Body of pancreas (tissue), 4 donors: ENCODE measurements around the gene LIF. TPM values are rescaled to one million over a fixed set of nuclear protein-coding genes. Genes with fewer than 3 reads are reported as not detected.

Source experiments
- ATAC-seq: fragments of 150-250 bp; one replicate; pipeline ENCODE4 v1.9.1; 2016
- DNase-seq, 4 donors: peaks; one replicate each; pipeline ENCODE4 v3.0.0-alpha.2; 2019
- H3K27ac ChIP-seq, 4 donors: fragments of 200-600 bp; sonication (generic); 1 replicate in 3 of 4; 2 replicates in 1 of 4; pipeline versions ENCODE4 v1.5.1 to v1.6.1; 2016 to 2019; ENCODE audit warnings: mild to moderate bottlenecking in 1 of 4, mixed read lengths in 1 of 4, moderate library complexity in 1 of 4
- H3K27me3 ChIP-seq, 2 donors: fragments of 200-600 bp; sonication (generic); one replicate each; pipeline ENCODE4 v1.6.0; 2016; ENCODE audit warnings: mild to moderate bottlenecking in 1 of 2
- H3K36me3 ChIP-seq, 2 donors: fragments of 200-600 bp; sonication (generic); replicated peaks in 1 of 2; 2 replicates each; pipeline ENCODE4 v1.5.1; 2016; ENCODE audit warnings: low read depth in 2 of 2; ENCODE audit not compliant: insufficient read depth in 1 of 2
- H3K4me1 ChIP-seq: fragments of 200-600 bp; sonication (generic); one replicate; pipeline ENCODE4 v1.6.0; 2016
- H3K4me3 ChIP-seq, 2 donors: fragments of 200-600 bp; sonication (generic); 1 replicate in 1 of 2; 2 replicates in 1 of 2; pipeline ENCODE4 v1.5.1; 2016 to 2019
- H3K9me3 ChIP-seq, 3 donors: fragments of 200-600 bp; sonication (generic); 1 replicate in 2 of 3; 2 replicates in 1 of 3; pipeline ENCODE4 v1.5.1; 2016
- CTCF ChIP-seq, 7 experiments: fragments of 450-650 bp in 4 of 7; fragments of 200-600 bp in 3 of 7; sonication (generic) in 3 of 7; IDR thresholded peaks; one replicate each; pipeline ENCODE4 v1.5.1; 2016 to 2019; ENCODE audit warnings: antibody characterized with exemption in 7 of 7
- POLR2A ChIP-seq, 3 donors: fragments of 450-650 bp; IDR thresholded peaks; one replicate each; pipeline ENCODE4 v1.6.1; 2016; ENCODE audit warnings: antibody characterized with exemption in 3 of 3, mild to moderate bottlenecking in 2 of 3
- WGBS, 2 donors: methylation state at CpG; one replicate each; pipeline ENCODE4 v1.1.5; 2017; 5-methylcytosine and 5-hydroxymethylcytosine counted together
- intact Hi-C: fragments of 100-400 bp; cut with DNase I; formaldehyde crosslinking; loops from one replicate; pipeline ENCODE4 v1.15.1; 2023
- total RNA-seq, 2 donors: library from RNA; depleted of rRNA; stranded (reverse); fragments of >200 nt; gene quantifications; one replicate each; pipeline ENCODE4 v1.1.0, GENCODE V29; 2016

The LIF gene
- total RNA-seq, 2 donors from 2014 or later, result 0.52 to 1.3 TPM

- WGBS, 2 donors, result 61 to 78% methylated on average over 14 to 16 of the region's 16 CpGs
- Histone ChIP-seq H3K36me3 (no peaks in the 10 kb centered on the region), H3K27ac (peak overlapping the region in 1 of 4 donors; percentile 55), H3K4me3 (no peak overlapping the region), H3K27me3 (no peaks in the 10 kb centered on the region), H3K9me3 (no peaks in the 10 kb centered on the region), H3K4me1 (no peaks in the 10 kb centered on the region)
- TF ChIP-seq POLR2A (IDR thresholded peaks at IDR 0.05) (peak in 2 of 3 donors; percentile 8 to 38), CTCF (IDR thresholded peaks at IDR 0.05) (no peak)
- ATAC-seq (no peak), DNase-seq (peak in 2 of 4 donors; percentile 35 to 85)
- intact Hi-C loops, result no loop called here
Measured at GRCh38 chr22:30270832-30271231, 24.3 kb upstream of the LIF start.

GRCh38 chr22:30268331-30268730, 21.8 kb upstream of the LIF start:
- H3K27ac ChIP-seq, result no peak overlapping the region
- intact Hi-C loops, result no loop called here
- DNase-seq (no peak), ATAC-seq (no peak)
- 82 to 87% methylated on average over 8 of the region's 8 CpGs for whole genome bisulfite sequencing, 2 donors
- peaks cover under 1% of the 10 kb centered on the region for H3K4me1 ChIP-seq
- TF ChIP-seq POLR2A (IDR thresholded peaks at IDR 0.05) (no peak), CTCF (IDR thresholded peaks at IDR 0.05) (no peak)
- H3K9me3 ChIP-seq, result no peaks in the 10 kb centered on the region
- H3K36me3 ChIP-seq, result no peaks in the 10 kb centered on the region
- no peak overlapping the region for H3K4me3 ChIP-seq
- H3K27me3 ChIP-seq, result no peaks in the 10 kb centered on the region

GRCh38 chr22:30267382-30268302, 21.1 kb upstream of the LIF start:
- WGBS, 2 donors, result 68 to 95% methylated on average over 7 to 10 of the region's 14 CpGs
- Histone ChIP-seq H3K4me3 (no peak overlapping the region), H3K9me3 (no peaks in the 10 kb centered on the region), H3K4me1 (peaks cover 5% of the 10 kb centered on the region), H3K36me3 (no peaks in the 10 kb centered on the region), H3K27ac (peak overlapping the region in 2 of 4 donors; percentile 25 to 62), H3K27me3 (no peaks in the 10 kb centered on the region)
- intact Hi-C loops, result no loop called here
- TF ChIP-seq CTCF (IDR thresholded peaks at IDR 0.05) (no peak), POLR2A (IDR thresholded peaks at IDR 0.05) (no peak)
- peak in 1 of 4 donors; percentile 41 for DNase-seq
- no peak for ATAC-seq

GRCh38 chr22:30266445-30267381, 20.2 kb upstream of the LIF start, which contains the start of gene OSM:
Gene OSM, minus strand, starts transcription at chr22:30266851. Its CDS starts 52 bp downstream, at chr22:30266799.
- H3K27me3 ChIP-seq, result no peaks in the 10 kb centered on the region
- WGBS, 2 donors, result 59 to 81% methylated on average over 17 to 28 of the region's 35 CpGs
- ATAC-seq (no peak), DNase-seq (peak in 2 of 4 donors; percentile 38 to 73)
- H3K4me3 ChIP-seq, result no peak within 1 kb of the TSS
- H3K36me3 ChIP-seq, result no peaks in the 10 kb centered on the region
- H3K4me1 ChIP-seq, result peaks cover 5% of the 10 kb centered on the region
- no peak for TF ChIP-seq CTCF (IDR thresholded peaks at IDR 0.05)
- TF ChIP-seq POLR2A (IDR thresholded peaks at IDR 0.05), result no peak
- H3K9me3 ChIP-seq, result no peaks in the 10 kb centered on the region
- intact Hi-C loops, result no loop called here
- H3K27ac ChIP-seq, result peak within 1 kb of the TSS in 2 of 4 donors; percentile 35 to 62
